ENCODE data around the gene CALHM5. TPM values are rescaled to one million over a fixed set of nuclear protein-coding genes. Genes with fewer than 3 reads are reported as not detected.

The CALHM5 gene
- total and polyA plus RNA-seq, 10 of the 15 experiments (the other 5 are each of a cell fraction or from before 2014, with no cell fraction given): not detected

DNA sequence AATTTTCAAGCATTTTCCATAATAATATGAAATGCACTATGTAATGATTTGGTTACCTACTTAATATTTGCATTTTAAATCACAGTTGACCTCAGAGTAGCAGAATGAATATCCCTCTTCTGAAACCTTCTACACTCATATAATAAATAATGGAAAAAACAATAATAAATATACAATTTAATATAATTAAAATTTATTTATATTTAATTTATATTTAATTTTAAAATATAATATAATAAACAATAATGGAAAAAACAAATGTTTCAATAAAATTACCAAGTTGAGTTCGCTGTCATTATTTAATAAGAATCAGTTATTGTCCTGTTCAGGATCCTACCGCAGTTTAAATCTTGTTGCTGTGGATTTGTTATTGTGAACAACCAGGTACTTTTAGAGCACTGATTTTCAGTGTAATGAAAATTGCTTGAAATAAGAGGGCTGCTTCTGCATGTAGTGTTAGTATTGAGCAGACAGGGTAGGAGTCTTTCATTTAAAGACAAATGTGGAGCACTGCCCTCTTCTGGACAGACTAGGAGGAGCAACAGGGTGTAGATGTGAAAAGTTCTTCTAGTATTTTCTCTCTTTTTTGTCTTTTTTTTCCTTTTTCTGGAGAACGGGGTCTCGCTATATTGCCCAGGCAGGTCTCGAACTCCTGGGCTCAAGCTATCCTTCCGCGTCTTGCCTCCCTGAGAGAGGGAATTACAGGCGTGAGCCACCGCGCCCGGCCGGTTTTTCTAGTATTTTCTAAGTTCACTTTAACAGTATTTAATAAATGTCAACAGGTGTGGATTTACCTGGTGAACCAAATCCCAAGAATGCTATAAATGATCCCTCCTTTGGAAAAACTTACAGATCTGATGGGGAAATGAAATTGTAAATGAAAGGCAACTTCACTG is 20.5 kb downstream of the CALHM5 start:
- ATAC-seq (peak; percentile 89), DNase-seq (ENCODE audit: low read depth, low spot score) (no peak), FAIRE-seq (no peak)
- POLR2A ChIA-PET: no interaction called here
- H3K27ac ChIP-seq (ENCODE audit: control insufficient read depth, insufficient read depth): no peak overlapping the region
- no peaks in the 10 kb centered on the region for H3K9me3 ChIP-seq (replicated peaks; ENCODE audit: control insufficient read depth, insufficient read depth, low read length)
- H3K9ac ChIP-seq (ENCODE audit: control insufficient read depth, insufficient read depth, low read length): no peak overlapping the region
- no peak overlapping the region for H2AFZ ChIP-seq (ENCODE audit: control insufficient read depth, low read depth, low read length)
- no peak overlapping the region for H3K4me2 ChIP-seq (ENCODE audit: control insufficient read depth, insufficient read depth)
- intact Hi-C loops (cut with micrococcal nuclease; ENCODE audit: unreplicated experiment): loop anchor here (1.0 to 5.0 kb wide), 5 partner anchors 87 to 315 kb away; no protein-coding TSS in a partner anchor
- TF ChIP-seq MXI1 (IDR thresholded peaks at IDR 0.05; ENCODE audit: low read depth, low read length) (no peak), ASH2L (IDR thresholded peaks at IDR 0.05; ENCODE audit: borderline replicate concordance, low read depth) (no peak), RAD21 (IDR thresholded peaks at IDR 0.05; ENCODE audit: insufficient read depth, low read depth, low read length) (peak; percentile 81), SMC3 (IDR thresholded peaks at IDR 0.05; ENCODE audit: borderline replicate concordance, low read length) (peak; percentile 90), STAT1 (conservative IDR thresholded peaks at IDR 0.05) (no peak), SREBF1 (IDR thresholded peaks at IDR 0.05; ENCODE audit: low read length) (no peak)
- TF ChIP-seq, protein P1, sequence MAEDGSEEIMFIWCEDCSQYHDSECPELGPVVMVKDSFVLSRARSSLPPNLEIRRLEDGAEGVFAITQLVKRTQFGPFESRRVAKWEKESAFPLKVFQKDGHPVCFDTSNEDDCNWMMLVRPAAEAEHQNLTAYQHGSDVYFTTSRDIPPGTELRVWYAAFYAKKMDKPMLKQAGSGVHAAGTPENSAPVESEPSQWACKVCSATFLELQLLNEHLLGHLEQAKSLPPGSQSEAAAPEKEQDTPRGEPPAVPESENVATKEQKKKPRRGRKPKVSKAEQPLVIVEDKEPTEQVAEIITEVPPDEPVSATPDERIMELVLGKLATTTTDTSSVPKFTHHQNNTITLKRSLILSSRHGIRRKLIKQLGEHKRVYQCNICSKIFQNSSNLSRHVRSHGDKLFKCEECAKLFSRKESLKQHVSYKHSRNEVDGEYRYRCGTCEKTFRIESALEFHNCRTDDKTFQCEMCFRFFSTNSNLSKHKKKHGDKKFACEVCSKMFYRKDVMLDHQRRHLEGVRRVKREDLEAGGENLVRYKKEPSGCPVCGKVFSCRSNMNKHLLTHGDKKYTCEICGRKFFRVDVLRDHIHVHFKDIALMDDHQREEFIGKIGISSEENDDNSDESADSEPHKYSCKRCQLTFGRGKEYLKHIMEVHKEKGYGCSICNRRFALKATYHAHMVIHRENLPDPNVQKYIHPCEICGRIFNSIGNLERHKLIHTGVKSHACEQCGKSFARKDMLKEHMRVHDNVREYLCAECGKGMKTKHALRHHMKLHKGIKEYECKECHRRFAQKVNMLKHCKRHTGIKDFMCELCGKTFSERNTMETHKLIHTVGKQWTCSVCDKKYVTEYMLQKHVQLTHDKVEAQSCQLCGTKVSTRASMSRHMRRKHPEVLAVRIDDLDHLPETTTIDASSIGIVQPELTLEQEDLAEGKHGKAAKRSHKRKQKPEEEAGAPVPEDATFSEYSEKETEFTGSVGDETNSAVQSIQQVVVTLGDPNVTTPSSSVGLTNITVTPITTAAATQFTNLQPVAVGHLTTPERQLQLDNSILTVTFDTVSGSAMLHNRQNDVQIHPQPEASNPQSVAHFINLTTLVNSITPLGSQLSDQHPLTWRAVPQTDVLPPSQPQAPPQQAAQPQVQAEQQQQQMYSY (CRISPR knock-in tag; IDR thresholded peaks at IDR 0.05): no peak
- TF ChIP-seq, protein P2, sequence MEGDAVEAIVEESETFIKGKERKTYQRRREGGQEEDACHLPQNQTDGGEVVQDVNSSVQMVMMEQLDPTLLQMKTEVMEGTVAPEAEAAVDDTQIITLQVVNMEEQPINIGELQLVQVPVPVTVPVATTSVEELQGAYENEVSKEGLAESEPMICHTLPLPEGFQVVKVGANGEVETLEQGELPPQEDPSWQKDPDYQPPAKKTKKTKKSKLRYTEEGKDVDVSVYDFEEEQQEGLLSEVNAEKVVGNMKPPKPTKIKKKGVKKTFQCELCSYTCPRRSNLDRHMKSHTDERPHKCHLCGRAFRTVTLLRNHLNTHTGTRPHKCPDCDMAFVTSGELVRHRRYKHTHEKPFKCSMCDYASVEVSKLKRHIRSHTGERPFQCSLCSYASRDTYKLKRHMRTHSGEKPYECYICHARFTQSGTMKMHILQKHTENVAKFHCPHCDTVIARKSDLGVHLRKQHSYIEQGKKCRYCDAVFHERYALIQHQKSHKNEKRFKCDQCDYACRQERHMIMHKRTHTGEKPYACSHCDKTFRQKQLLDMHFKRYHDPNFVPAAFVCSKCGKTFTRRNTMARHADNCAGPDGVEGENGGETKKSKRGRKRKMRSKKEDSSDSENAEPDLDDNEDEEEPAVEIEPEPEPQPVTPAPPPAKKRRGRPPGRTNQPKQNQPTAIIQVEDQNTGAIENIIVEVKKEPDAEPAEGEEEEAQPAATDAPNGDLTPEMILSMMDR (IDR thresholded peaks at IDR 0.05 in 2 of 3, conservative IDR thresholded peaks at IDR 0.05 in 1 of 3; ENCODE audit: control insufficient read depth in 2 of 3, extremely low read depth in 1 of 3, insufficient read depth in 1 of 3, low read depth in 3 of 3, low read length in 3 of 3): peak; percentile 69 to 71 (median 69)
- TF ChIP-seq, protein P3, sequence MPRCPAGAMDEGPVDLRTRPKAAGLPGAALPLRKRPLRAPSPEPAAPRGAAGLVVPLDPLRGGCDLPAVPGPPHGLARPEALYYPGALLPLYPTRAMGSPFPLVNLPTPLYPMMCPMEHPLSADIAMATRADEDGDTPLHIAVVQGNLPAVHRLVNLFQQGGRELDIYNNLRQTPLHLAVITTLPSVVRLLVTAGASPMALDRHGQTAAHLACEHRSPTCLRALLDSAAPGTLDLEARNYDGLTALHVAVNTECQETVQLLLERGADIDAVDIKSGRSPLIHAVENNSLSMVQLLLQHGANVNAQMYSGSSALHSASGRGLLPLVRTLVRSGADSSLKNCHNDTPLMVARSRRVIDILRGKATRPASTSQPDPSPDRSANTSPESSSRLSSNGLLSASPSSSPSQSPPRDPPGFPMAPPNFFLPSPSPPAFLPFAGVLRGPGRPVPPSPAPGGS (IDR thresholded peaks at IDR 0.05; ENCODE audit: borderline replicate concordance, insufficient read depth, low read depth, low read length, poor library complexity, severe bottlenecking): no peak
- H3K36me3 ChIP-seq (ENCODE audit: control insufficient read depth in 2 of 2, insufficient read depth in 2 of 2, low read length in 1 of 2): no peaks in the 10 kb centered on the region
- SMC1A ChIA-PET (ENCODE audit: uncharacterized antibody, unreplicated experiment): interaction anchor here (0.9 to 4.5 kb wide), 11 partner anchors 10 to 265 kb away, joined by 3 to 42 read pairs (median 6); partner anchors contain the start of gene TSPYL1
- in situ Hi-C loops (cut with MboI): loop anchor here (5.0 kb wide), 1 partner anchor 255 kb away; the partner anchor contains the start of gene TSPYL1
- H4K20me1 ChIP-seq (ENCODE audit: control insufficient read depth, insufficient read depth): no peaks in the 10 kb centered on the region
- 61% methylated on average over 12 of the region's 12 CpGs for WGBS (ENCODE audit: insufficient coverage, insufficient replicate concordance, low lambda C conversion rate, missing lambda C conversion rate)
- CTCF ChIA-PET: interaction anchor here (0.6 to 4.5 kb wide), 15 partner anchors 18 to 263 kb away, joined by 3 to 96 read pairs (median 5); partner anchors contain the start of genes CALHM5 and TSPYL1
- H3K4me1 ChIP-seq (ENCODE audit: control insufficient read depth, insufficient read depth, low read length): no peaks in the 10 kb centered on the region
- no peaks in the 10 kb centered on the region for H3K79me2 ChIP-seq (ENCODE audit: control insufficient read depth, insufficient read depth, low read length)
- no peak overlapping the region for H3K4me3 ChIP-seq
- peaks cover 2 to 3% of the 10 kb centered on the region in 2 experiments; a peak in 2 of 4 replicates for H3K27me3 ChIP-seq (replicated peaks in 1 of 2; ENCODE audit: control insufficient read depth in 2 of 2, insufficient read depth in 2 of 2, low read length in 1 of 2)
- RAD21 ChIA-PET (ENCODE audit: unreplicated experiment): interaction anchor here (1.1 to 3.9 kb wide), 4 partner anchors 14 to 315 kb away, joined by 3 to 35 read pairs (median 4); no protein-coding TSS in a partner anchor
- BruUV-seq (replicated peaks): no TSS peak
